ENCODE results near the gene FGF14. TPM values are rescaled to one million over a fixed set of nuclear protein-coding genes. Genes with fewer than 3 reads are reported as not detected.
A peak's percentile ranks its signal among the peaks of the same experiment; 100 is the strongest.

The FGF14 gene
- total RNA-seq, 1 donor from 2014 or later = not detected

GRCh38 chr13:102191951-102192502 is 209.8 kb downstream of the FGF14 start:
- Histone ChIP-seq H3K27me3 (ENCODE audit: control insufficient read depth, insufficient read depth, low read length) (no peaks in the 10 kb centered on the region), H3K4me3 (ENCODE audit: low read depth, low read length) (no peak overlapping the region), H3K36me3 (ENCODE audit: control insufficient read depth, insufficient read depth, low read length) (no peaks in the 10 kb centered on the region)
- TF ChIP-seq, protein P1, sequence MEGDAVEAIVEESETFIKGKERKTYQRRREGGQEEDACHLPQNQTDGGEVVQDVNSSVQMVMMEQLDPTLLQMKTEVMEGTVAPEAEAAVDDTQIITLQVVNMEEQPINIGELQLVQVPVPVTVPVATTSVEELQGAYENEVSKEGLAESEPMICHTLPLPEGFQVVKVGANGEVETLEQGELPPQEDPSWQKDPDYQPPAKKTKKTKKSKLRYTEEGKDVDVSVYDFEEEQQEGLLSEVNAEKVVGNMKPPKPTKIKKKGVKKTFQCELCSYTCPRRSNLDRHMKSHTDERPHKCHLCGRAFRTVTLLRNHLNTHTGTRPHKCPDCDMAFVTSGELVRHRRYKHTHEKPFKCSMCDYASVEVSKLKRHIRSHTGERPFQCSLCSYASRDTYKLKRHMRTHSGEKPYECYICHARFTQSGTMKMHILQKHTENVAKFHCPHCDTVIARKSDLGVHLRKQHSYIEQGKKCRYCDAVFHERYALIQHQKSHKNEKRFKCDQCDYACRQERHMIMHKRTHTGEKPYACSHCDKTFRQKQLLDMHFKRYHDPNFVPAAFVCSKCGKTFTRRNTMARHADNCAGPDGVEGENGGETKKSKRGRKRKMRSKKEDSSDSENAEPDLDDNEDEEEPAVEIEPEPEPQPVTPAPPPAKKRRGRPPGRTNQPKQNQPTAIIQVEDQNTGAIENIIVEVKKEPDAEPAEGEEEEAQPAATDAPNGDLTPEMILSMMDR (IDR thresholded peaks at IDR 0.05; ENCODE audit: insufficient read depth, low read length, poor library complexity, severe bottlenecking) = no peak
- DNase-seq (ENCODE audit: low read depth) = peak; percentile 9

DNA sequence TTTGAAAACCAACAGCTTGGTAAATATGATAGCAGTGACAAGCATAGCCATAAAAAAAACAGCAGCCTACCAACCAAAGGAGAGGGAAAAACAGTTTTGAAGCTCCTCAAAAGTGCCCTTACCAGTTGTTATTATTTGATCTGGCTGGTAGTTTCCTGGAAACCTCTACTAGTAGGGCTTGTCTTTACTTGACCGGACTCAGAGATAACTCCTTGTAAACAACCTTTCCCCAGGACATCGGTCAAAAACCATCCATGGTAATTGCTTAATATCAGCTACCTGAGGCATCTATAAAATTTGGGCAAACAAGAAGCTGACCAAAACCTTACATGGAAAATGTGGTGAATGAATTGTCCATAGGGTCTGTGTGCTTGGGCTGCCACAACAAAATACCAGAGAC is 210.9 kb downstream of the FGF14 start:
- Histone ChIP-seq H3K4me3 (ENCODE audit: low read depth, low read length) (no peak overlapping the region), H3K36me3 (ENCODE audit: control insufficient read depth, insufficient read depth, low read length) (no peaks in the 10 kb centered on the region)
- DNase-seq (ENCODE audit: low read depth) = no peak

DNA sequence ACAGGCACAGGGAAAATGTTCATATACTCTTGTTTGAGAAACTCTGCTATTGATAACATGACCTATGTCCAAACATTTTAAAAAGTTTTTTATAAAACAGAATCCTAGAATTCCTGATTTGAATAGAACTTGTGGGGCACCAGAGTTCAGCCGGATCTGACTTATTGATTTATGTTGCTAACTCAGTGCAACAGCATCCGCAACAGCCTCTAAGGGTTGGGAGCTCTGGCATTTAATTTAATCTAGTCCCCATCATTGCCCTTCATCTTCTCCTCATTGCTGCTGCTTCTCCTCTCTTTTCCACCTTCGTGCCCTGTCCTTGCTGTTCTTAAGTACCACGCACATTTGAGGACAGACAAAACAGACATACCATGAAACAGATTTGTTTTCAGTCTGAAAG is 214.5 kb downstream of the FGF14 start:
- DNase-seq (ENCODE audit: low read depth) = no peak
- H3K4me3 ChIP-seq (ENCODE audit: low read depth, low read length) = no peak overlapping the region
- no peaks in the 10 kb centered on the region for H3K36me3 ChIP-seq (ENCODE audit: control insufficient read depth, insufficient read depth, low read length)
- no peaks in the 10 kb centered on the region for H3K27me3 ChIP-seq (ENCODE audit: control insufficient read depth, insufficient read depth, low read length)
- TF ChIP-seq, protein P1 (IDR thresholded peaks at IDR 0.05; ENCODE audit: insufficient read depth, low read length, poor library complexity, severe bottlenecking) = no peak

More for the DNA sequence above, 210.9 kb downstream of the FGF14 start:
- TF ChIP-seq, protein P1 (IDR thresholded peaks at IDR 0.05; ENCODE audit: insufficient read depth, low read length, poor library complexity, severe bottlenecking) = no peak
- H3K27me3 ChIP-seq (ENCODE audit: control insufficient read depth, insufficient read depth, low read length) = no peaks in the 10 kb centered on the region

DNA sequence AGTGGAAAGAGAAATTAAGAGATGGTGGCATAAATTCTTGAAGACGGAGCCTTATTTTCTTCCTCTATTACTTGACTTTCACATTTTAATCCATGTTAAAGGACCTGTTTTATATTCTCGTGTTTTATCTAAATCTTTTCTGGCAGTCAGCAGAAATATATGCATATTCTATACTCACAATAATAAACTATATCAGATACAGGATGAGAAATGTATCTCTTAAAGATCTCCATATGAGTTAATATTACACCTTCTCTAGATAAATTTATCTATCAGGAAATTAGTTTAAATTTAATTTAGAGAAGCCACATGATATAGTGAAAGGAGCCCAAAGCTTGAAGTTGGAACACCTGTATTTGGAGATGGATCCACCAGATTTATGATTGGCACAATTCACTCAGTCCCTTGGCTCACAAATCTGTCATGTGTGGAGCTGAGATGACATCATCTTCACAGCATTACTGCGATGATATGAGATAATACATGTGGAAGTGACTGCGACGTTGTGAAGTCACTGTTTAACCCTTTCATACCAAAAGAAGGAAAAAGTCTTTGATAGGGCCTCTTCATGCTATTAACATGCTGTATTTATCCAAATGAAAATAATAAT is 216.4 kb downstream of the FGF14 start:
- H3K36me3 ChIP-seq (ENCODE audit: control insufficient read depth, insufficient read depth, low read length) = no peaks in the 10 kb centered on the region
- no peak for DNase-seq (ENCODE audit: low read depth)
- no peaks in the 10 kb centered on the region for H3K27me3 ChIP-seq (ENCODE audit: control insufficient read depth, insufficient read depth, low read length)
- H3K4me3 ChIP-seq (ENCODE audit: low read depth, low read length) = no peak overlapping the region
- TF ChIP-seq, protein P1 (IDR thresholded peaks at IDR 0.05; ENCODE audit: insufficient read depth, low read length, poor library complexity, severe bottlenecking) = no peak

GRCh38 chr13:102183509-102184182 is 218.2 kb downstream of the FGF14 start:
- no peak for DNase-seq (ENCODE audit: low read depth)
- H3K27me3 ChIP-seq (ENCODE audit: control insufficient read depth, insufficient read depth, low read length) = no peaks in the 10 kb centered on the region

More at GRCh38 chr13:102183509-102184182, 218.2 kb downstream of the FGF14 start:
- Histone ChIP-seq H3K4me3 (ENCODE audit: low read depth, low read length) (no peak overlapping the region), H3K36me3 (ENCODE audit: control insufficient read depth, insufficient read depth, low read length) (no peaks in the 10 kb centered on the region)
- TF ChIP-seq, protein P1 (IDR thresholded peaks at IDR 0.05; ENCODE audit: insufficient read depth, low read length, poor library complexity, severe bottlenecking) = no peak
